A673 (cell line): Measurements from ENCODE around the gene CGNL1.

Experiments
- CTCF ChIP-seq: fragments of 300-800, 200-600 bp; sonication (generic); conservative IDR thresholded peaks from 2 replicates; pipeline ENCODE4 v1.5.1; 2017; ENCODE audit warnings: low read depth, mild to moderate bottlenecking, antibody characterized with exemption, low read length, moderate library complexity, mixed read lengths
- EZH2 ChIP-seq: fragments of 200-600 bp; sonication (generic); IDR thresholded peaks from 2 replicates; pipeline ENCODE4 v1.6.1; 2017; ENCODE audit warnings: borderline replicate concordance, low read depth, mild to moderate bottlenecking, mixed read lengths, antibody characterized with exemption, low read length; ENCODE audit not compliant: poor library complexity, severe bottlenecking

- no peak for TF ChIP-seq CTCF
- TF ChIP-seq EZH2 = no peak
These were observed 124.0 kb downstream of the CGNL1 start for GRCh38 chr15:57500256-57500655.
